ENCODE measurements around the gene TMEM165. TPM values are rescaled to one million over a fixed set of nuclear protein-coding genes. Genes with fewer than 3 reads are reported as not detected.
"Not testable (repeated sequence)": the region's sequence is repeated elsewhere in the genome, so short reads cannot be mapped to it uniquely, and the experiment has no call there.

TMEM165 gene, protein sequence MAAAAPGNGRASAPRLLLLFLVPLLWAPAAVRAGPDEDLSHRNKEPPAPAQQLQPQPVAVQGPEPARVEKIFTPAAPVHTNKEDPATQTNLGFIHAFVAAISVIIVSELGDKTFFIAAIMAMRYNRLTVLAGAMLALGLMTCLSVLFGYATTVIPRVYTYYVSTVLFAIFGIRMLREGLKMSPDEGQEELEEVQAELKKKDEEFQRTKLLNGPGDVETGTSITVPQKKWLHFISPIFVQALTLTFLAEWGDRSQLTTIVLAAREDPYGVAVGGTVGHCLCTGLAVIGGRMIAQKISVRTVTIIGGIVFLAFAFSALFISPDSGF
- 10 to 100 TPM; 72.2 to 91.2 (median 79.3) TPM for polyA plus RNA-seq (ENCODE audit: insufficient read length in 3 of 3)
- long read RNA-seq, donor 1, transcript TMEM165-201 (6 exons, 1,928 nt) = major isoform, 14 of 15 reads
- long read RNA-seq, donor 1, partial matches to known transcripts = 0 of 15 reads
- long read RNA-seq, donor 1, other reads (novel, unspliced or antisense) = 0 of 15 reads
- long read RNA-seq, donor 2, transcript TMEM165-201 (6 exons, 1,928 nt) = major isoform, 18 of 26 reads
- long read RNA-seq, donor 2, partial matches to known transcripts = 6 of 26 reads
- long read RNA-seq, donor 2, other reads (novel, unspliced or antisense) = 0 of 26 reads
- long read RNA-seq, donor 3, transcript TMEM165-201 (6 exons, 1,928 nt) = major isoform, 30 of 31 reads
- long read RNA-seq, donor 3, partial matches to known transcripts = 0 of 31 reads
- long read RNA-seq, donor 3, other reads (novel, unspliced or antisense) = 0 of 31 reads
- long read RNA-seq, donor 4, transcript TMEM165-201 (6 exons, 1,928 nt) = major isoform, 17 of 23 reads
- long read RNA-seq, donor 4, partial matches to known transcripts = 5 of 23 reads
- long read RNA-seq, donor 4, other reads (novel, unspliced or antisense) = 0 of 23 reads
- long read RNA-seq, donor 5 = 0 reads
- long read RNA-seq, donor 6, transcript TMEM165-201 (6 exons, 1,928 nt) = major isoform, 16 of 74 reads
- long read RNA-seq, donor 6, partial matches to known transcripts = 53 of 74 reads
- long read RNA-seq, donor 6, other reads (novel, unspliced or antisense) = 0 of 74 reads
- long read RNA-seq, donor 7, transcript TMEM165-201 (6 exons, 1,928 nt) = major isoform, 21 of 34 reads
- long read RNA-seq, donor 7, partial matches to known transcripts = 11 of 34 reads
- long read RNA-seq, donor 7, other reads (novel, unspliced or antisense) = 0 of 34 reads
- long read RNA-seq, donor 8 = 0 reads
- long read RNA-seq, donor 9, transcript TMEM165-201 (6 exons, 1,928 nt) = major isoform, 15 of 16 reads
- long read RNA-seq, donor 9, partial matches to known transcripts = 0 of 16 reads
- long read RNA-seq, donor 9, other reads (novel, unspliced or antisense) = 0 of 16 reads
- long read RNA-seq, donor 10, transcript TMEM165-201 (6 exons, 1,928 nt) = major isoform, 15 of 20 reads
- long read RNA-seq, donor 10, partial matches to known transcripts = 0 of 20 reads
- long read RNA-seq, donor 10, other reads (novel, unspliced or antisense) = 0 of 20 reads
- long read RNA-seq, donor 11, transcript TMEM165-201 (6 exons, 1,928 nt) = major isoform, 18 of 18 reads
- long read RNA-seq, donor 11, partial matches to known transcripts = 0 of 18 reads
- long read RNA-seq, donor 11, other reads (novel, unspliced or antisense) = 0 of 18 reads
- long read RNA-seq, donor 12, transcript TMEM165-201 (6 exons, 1,928 nt) = major isoform, 16 of 18 reads
- long read RNA-seq, donor 12, partial matches to known transcripts = 0 of 18 reads
- long read RNA-seq, donor 12, other reads (novel, unspliced or antisense) = 0 of 18 reads
- long read RNA-seq, donor 13 = 0 reads
- long read RNA-seq, donor 14, transcript TMEM165-201 (6 exons, 1,928 nt) = major isoform, 25 of 27 reads
- long read RNA-seq, donor 14, partial matches to known transcripts = 0 of 27 reads
- long read RNA-seq, donor 14, other reads (novel, unspliced or antisense) = 0 of 27 reads
- long read RNA-seq, donor 15, transcript TMEM165-201 (6 exons, 1,928 nt) = major isoform, 7 of 9 reads
- long read RNA-seq, donor 15, partial matches to known transcripts = 0 of 9 reads
- long read RNA-seq, donor 15, other reads (novel, unspliced or antisense) = 0 of 9 reads
- long read RNA-seq, donor 16, transcript TMEM165-201 (6 exons, 1,928 nt) = major isoform, 51 of 82 reads
- long read RNA-seq, donor 16, partial matches to known transcripts = 19 of 82 reads
- long read RNA-seq, donor 16, other reads (novel, unspliced or antisense) = 5 of 82 reads

GRCh38 chr4:55395529-55396307 is at the start of gene TMEM165:
TSS of gene TMEM165 (plus strand) at chr4:55395957. CDS start at chr4:55396190, 233 bp downstream.
- peak; percentile 63 to 86 (median 83) for DNase-seq (ENCODE audit: extremely low read depth in 1 of 11, low read depth in 9 of 11, low spot score in 4 of 11)

DNA sequence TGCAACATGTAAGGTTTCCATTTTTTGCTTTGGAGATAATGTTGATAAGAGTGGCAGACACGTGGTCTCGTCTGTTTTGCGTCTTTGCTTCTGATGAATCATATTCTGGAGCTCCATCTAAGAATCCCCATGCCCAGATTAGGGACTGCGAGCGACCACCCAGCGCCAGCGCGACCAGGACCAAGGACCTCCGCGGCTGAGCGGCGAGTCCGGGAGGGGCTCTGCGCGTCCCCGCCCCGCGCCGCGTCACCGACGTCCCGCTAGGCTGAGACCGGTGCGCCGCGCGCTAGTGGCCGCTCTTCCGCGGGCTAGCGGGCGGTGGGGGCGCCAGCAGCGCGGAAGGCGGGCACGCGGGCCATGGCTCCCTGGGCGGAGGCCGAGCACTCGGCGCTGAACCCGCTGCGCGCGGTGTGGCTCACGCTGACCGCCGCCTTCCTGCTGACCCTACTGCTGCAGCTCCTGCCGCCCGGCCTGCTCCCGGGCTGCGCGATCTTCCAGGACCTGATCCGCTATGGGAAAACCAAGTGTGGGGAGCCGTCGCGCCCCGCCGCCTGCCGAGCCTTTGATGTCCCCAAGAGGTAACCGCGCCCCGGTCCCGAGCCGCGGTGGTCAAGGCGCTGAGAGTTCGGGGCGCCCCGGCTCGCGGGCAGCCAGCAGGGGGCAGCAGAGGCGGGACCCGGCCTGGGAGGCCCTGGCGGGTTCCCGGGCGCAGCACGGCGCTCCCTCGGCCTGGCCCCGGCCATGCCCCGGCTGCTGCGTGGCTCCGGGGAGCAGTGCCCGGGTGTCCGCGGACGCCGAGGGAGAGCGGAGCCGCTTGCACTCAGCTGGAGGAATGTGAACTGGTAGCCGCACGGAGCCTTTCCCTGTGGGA is 49.5 kb upstream of the TMEM165 start, which contains the start of gene SRD5A3:
TSS of gene SRD5A3 (plus strand) at position 263 of the 871 bp plus-strand sequence. CDS start at position 358, 95 bp downstream.
- DNase-seq (ENCODE audit: extremely low read depth in 1 of 11, low read depth in 9 of 11, low spot score in 4 of 11) = peak; percentile 61 to 81 (median 74)

- peak in 1 of 11 donors; percentile 8 for DNase-seq (ENCODE audit: extremely low read depth in 1 of 11, low read depth in 9 of 11, low spot score in 4 of 11)
Observed at GRCh38 chr4:55346851-55347255, 48.9 kb upstream of the TMEM165 start.

DNA sequence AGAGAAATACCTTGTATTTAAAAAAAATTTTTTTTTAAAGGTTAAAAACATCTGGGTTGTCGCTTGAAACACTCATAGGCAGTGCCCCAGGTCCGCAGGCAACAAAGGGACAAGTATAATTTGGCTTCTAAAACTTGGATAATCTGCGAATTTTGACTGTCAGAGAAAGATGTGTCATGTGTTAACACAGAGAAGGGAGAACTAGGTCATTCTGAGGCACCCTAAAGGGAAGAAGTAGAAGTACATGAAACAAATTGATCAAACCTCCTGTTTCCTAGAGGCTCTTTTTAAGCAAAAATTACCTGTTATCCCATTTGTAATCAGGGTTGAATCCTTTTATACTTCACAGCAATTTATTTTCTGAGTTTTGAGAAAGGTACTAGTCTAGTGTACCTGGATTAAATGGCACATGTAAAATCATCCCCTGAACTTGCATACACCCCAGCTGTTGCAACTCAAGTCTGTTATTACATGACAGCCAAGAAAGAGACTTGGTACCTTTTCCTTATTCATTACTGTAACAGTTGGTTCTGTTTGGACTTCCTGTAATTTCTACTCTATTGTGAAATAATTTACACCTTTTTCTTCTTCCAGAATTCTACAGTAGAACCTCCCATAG is 48.0 kb upstream of the TMEM165 start:
- no peak for DNase-seq (ENCODE audit: extremely low read depth in 1 of 11, low read depth in 9 of 11, low spot score in 4 of 11)

- no peak for DNase-seq (ENCODE audit: extremely low read depth in 1 of 11, low read depth in 9 of 11, low spot score in 4 of 11)
Observed at GRCh38 chr4:55348466-55348865, 47.3 kb upstream of the TMEM165 start.

DNA sequence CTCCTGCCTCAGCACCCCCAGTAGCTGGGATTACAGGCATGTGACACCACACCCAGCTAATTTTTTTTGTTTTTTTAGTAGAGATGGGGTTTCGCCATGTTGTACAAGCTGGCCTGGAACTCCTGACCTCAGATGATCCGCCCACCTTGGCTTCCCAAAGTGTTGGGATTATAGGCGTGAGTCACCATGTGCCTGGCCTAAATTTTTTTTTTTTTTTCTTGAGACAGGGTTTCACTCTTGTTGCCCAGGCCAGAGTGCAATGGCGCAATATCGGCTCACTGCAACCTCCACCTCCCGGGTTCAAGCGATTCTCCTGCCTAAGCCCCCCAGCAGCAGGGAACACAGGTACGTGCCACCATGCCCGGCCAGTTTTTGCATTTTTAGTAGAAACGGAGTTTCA is 44.9 kb upstream of the TMEM165 start:
- DNase-seq (ENCODE audit: extremely low read depth in 1 of 11, low read depth in 9 of 11, low spot score in 4 of 11) = not testable (repeated sequence)

DNA sequence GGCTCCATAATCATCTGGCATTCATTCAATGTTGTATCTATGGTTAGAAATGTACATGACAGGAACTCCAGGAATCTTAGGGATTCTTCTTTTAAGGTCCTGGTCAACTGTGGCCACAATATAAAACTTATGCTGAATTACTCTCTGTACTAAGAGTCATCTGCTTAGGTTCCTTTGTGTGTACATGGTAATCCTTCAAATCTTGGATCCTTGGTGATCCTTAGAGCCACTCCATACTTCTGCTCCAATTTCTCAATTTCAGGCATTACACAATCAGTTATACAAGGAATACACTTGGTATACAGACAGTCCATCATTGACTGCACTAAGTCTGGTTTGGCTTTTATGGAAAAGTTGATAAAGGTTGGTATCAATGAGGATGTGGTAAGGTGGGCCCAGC is 43.9 kb upstream of the TMEM165 start:
- no peak for DNase-seq (ENCODE audit: extremely low read depth in 1 of 11, low read depth in 9 of 11, low spot score in 4 of 11)

GRCh38 chr4:55352726-55353125 is 43.0 kb upstream of the TMEM165 start:
- DNase-seq (ENCODE audit: extremely low read depth in 1 of 11, low read depth in 9 of 11, low spot score in 4 of 11) = no peak

DNA sequence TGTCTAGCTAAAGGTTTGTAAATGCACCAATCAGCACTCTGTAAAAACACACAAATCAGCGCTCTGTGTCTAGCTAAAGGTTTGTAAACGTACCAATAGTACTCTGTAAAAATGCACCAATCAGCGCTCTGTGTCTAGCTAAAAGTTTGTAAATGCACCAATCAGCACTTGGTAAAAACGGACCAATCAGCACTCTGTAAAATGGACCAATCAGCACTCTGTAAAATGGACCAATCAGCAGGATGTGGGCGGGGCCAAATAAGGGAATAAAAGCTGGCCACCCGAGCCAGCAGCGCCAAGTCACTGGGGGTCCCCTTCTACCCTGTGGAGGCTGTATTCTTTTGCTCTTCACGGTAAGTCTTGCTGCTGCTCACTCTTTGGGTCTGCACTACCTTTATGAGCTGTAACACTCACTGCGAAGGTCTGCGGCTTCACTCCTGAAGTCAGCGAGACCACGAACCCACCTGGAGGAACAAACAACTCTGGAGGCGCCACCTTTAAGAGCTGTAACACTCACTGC is 42.5 kb upstream of the TMEM165 start:
- not testable (repeated sequence) for DNase-seq (ENCODE audit: extremely low read depth in 1 of 11, low read depth in 9 of 11, low spot score in 4 of 11)

DNA sequence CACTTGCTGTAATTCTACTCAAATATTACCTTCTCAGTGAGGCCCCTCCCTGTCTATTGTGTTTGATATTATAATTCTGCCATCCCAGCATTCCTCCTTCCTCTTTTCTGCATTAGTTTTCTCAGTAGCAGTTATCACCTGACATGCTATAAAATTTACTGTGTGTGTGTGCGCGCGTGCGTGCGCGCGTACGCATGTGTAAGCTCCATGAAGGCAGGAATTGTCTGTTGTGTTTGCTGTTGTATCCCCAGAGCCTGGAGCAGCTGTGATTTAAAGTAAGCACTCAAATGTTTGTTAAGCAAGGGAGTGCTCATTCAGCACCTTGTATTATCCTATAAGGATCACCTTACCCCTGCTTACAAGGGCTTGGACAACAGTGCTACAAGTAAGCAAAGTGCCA is 41.1 kb upstream of the TMEM165 start:
- DNase-seq (ENCODE audit: extremely low read depth in 1 of 11, low read depth in 9 of 11, low spot score in 4 of 11) = no peak

- DNase-seq (ENCODE audit: extremely low read depth in 1 of 11, low read depth in 9 of 11, low spot score in 4 of 11) = no peak
Observed at GRCh38 chr4:55355555-55355954, 40.2 kb upstream of the TMEM165 start.

DNA sequence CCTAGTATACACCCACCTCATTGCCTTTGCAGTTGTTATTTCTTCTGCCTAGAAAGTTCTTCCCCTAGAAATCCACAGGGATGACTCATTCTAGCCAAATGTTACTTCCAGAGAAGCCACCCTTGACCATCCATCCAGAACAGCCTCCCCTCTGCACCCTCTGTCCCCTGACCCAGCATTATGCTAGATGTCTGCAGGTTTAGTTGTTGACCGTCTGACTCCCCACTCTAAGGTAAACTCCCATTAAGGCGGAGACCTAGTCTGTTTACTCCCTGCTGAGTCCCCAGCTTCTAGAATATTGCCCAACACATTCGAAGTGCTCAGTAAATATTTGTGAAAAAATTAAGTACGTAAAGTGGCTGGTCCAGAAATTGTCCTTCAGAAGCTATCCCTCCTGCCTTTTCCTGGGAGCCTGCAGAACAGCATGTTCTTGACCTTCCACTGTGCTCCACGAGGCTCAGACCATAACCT is 38.7 kb upstream of the TMEM165 start:
- no peak for DNase-seq (ENCODE audit: extremely low read depth in 1 of 11, low read depth in 9 of 11, low spot score in 4 of 11)

DNA sequence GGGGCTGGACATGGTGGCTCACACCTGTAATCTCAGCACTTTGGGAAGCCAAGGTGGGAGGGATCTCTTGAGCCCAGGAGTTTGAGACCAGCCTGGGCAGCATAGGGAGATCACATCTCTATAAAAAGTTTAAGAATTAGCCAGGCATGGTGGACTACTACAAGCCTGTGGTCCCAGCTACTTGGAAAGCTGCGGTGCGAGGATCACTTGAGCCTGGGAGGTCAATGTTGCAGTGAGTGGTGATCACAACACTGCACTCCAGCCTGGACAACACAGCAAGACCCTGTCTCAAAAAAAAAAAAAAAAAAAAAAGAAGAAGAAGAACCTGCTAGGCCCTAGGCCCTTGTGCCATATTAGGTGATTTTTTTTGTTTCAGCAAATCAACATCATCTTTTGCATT is 37.5 kb upstream of the TMEM165 start:
- no peak for DNase-seq (ENCODE audit: extremely low read depth in 1 of 11, low read depth in 9 of 11, low spot score in 4 of 11)

DNA sequence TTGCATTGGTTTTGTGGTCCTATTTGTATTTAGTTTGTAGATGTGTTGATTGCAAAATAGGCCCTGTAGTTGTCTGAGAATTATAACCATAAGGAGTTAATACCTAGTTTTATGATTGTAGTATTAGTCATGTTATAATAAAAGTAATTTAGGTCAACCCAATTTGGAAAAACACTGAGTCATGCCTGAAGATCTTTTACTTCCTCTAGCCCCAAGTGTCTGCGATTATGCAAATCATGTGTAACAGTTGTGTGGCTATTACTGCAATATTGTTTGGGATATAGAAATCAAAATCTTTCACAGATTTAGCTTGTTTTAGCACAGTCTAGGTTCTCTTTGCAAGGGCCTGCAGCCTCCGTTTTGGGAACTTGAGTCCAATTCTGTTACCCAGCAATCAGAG is 37.1 kb upstream of the TMEM165 start:
- no peak for DNase-seq (ENCODE audit: extremely low read depth in 1 of 11, low read depth in 9 of 11, low spot score in 4 of 11)
